IPS DF 4.7 (cell line): Measurements from ENCODE around the gene MEPCE.
"Not testable (repeated sequence)": the region's sequence is repeated elsewhere in the genome, so short reads cannot be mapped to it uniquely, and the experiment has no call there.

Experiments
- DNase-seq: peaks from one replicate; pipeline ENCODE4 v3.0.0-alpha.2; 2013; ENCODE audit warnings: low spot score; ENCODE audit errors: extremely low read depth

The MEPCE gene, protein sequence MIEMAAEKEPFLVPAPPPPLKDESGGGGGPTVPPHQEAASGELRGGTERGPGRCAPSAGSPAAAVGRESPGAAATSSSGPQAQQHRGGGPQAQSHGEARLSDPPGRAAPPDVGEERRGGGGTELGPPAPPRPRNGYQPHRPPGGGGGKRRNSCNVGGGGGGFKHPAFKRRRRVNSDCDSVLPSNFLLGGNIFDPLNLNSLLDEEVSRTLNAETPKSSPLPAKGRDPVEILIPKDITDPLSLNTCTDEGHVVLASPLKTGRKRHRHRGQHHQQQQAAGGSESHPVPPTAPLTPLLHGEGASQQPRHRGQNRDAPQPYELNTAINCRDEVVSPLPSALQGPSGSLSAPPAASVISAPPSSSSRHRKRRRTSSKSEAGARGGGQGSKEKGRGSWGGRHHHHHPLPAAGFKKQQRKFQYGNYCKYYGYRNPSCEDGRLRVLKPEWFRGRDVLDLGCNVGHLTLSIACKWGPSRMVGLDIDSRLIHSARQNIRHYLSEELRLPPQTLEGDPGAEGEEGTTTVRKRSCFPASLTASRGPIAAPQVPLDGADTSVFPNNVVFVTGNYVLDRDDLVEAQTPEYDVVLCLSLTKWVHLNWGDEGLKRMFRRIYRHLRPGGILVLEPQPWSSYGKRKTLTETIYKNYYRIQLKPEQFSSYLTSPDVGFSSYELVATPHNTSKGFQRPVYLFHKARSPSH

DNA sequence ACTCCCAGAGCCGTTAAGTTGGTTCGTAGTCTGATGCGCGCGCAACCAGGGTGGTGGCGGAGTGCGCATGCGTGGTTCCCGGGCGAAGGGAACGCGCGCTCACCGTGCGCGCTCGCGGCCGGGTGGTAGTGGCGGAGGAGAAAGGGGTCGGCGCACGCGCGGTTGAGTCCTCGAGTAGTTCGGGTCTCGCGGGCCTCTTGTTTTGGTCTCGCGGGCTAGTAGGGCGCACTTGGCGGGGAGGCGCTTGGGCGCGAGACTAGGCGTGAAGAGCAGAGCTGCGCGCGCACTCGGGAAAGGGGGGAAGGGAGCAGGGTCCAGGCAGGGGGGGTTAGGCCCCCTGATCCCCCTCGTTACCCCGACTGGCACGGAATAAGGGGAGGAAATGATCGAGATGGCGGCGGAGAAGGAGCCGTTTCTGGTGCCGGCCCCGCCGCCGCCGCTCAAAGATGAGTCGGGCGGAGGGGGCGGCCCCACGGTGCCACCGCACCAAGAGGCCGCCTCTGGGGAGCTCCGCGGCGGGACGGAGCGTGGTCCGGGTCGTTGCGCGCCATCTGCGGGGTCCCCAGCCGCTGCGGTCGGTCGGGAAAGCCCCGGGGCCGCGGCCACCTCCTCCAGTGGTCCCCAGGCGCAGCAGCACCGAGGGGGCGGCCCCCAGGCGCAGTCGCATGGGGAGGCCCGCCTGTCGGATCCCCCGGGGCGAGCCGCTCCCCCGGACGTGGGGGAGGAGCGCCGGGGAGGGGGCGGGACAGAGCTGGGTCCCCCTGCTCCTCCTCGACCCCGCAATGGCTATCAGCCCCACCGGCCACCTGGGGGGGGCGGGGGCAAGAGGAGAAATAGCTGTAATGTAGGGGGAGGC is at the start of gene MEPCE:
Gene MEPCE, plus strand, starts transcription at position 195 of the 856 bp plus-strand sequence. Its CDS starts 188 bp downstream, at position 383.
- no peak for DNase-seq

DNA sequence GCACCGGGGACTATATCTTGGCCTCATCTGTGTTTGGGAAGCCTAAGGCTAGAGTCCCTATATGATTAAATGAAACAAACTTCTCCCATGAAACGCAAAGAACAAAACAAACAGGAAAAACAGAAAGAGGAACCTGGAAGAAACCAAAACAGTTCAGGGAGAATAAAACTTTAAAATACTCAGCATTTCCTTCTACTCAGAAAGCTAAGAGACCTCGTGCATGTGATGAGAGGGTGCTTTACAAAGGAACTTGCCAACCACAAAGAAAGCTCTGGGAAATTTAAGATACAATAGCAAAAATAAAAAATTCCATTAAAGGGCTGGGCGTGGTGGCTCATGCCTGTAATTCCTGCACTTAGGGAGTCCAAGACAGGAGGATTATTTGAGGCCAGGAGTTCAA is 49.4 kb upstream of the MEPCE start:
- no peak for DNase-seq

DNA sequence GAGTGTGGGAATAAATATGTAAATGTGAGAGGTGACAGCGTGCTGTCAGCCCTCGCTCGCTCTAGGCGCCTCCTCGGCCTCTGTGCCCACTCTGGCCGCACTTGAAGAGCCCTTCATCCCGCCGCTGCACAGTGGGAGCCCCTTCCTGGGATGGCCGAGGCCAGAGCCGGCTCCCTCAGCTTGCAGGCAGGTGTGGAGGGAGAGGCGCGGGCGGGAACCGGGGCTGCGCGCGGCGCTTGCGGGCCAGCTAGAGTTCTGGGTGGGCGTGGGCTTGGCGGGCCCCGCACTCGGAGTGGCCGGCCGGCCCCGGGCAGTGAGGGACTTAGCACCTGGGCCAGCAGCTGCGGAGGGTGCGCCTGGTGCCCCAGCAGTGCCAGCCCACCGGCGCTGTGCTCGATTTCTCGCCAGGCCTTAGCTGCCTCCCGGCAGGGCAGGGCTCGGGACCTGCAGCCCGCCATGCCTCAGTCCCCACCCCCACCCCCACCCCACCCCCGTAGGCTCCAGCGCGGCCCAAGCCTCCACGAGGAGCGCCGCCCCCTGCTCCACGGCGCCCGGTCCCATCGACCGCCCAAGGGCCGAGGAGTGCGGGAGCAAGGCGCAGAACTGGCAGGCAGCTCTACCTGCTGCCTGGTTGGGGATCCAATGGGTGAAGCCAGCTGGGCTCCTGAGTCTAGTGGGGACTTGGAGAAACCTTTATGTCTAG is 47.9 kb upstream of the MEPCE start:
- not testable (repeated sequence) for DNase-seq

DNA sequence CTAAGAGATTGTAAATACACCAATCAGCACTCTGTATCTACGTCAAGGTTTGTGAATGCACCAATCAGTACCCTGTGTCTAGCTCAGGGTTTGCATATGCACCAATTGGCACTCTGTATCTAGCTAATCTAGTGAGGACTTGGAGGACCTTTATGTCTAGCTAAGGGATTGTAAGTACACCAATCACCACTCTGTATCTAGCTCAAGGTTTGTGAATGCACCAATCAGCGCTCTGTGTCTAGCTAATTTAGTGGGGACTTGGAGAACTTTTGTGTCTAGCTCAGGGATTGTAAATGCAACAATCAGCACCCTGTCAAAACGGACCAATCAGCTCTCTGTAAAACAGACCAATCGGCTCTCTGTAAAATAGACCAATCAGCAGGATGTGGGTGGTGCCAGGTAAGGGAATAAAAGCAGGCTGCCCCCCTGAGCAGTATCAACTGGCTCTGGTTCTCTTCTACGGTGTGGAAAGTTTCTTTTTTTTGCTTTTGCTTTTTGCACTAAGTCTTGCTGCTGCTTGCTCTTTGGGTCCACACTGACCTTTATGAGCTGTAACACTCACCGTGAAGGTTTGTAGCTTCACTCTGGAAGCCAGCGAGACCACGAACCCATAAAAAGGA is 47.3 kb upstream of the MEPCE start:
- not testable (repeated sequence) for DNase-seq

DNA sequence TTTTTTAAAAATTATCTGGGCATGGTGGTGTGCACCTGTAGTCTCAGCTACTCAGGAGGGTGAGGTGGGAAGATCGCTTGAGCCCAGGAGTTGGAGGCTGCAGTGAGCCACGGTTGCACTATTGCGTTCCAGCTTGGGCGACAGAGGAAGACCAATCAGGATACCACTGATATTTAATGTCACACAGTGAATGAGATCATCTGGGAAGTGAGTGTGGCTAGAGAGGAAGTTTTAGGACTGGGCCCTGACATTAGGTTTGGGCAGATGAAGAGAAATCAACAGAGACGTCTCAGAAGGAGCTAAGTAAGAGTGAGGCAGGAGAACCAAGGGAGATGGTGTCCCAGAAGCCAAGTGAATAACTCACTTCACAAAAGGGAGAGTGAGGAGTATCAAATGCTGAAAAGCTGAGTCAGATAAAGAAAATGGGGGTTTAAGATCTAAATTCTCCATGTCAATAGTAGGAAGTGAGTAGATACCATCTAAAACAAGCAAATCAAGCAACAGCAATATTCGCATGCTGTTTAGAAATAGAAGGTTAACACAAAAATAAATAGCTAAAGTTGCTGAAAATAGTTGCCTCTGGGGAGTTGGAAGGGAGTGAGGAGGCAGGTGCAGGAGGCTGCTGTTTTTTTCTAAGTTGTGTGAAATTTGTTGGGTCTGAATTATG is 44.9 kb upstream of the MEPCE start:
- no peak for DNase-seq

DNA sequence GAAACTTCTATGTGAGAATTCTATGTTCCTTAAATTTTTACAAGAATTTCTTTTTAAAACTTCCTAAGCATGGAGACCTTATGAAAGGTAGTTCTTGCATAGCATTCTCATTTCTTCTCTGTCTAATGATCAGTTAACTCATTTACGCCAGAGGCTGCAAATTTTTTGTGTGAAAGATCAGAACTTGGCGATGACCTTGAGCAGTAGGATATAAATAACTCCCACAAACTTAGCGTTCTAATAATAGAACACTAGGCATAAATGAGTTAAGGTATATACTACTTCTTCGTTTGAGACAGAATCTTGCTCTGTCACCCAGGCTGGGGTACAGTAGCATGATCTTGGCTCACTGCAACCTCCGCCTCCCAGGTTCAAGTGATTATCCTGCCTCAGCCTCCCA is 42.7 kb upstream of the MEPCE start:
- DNase-seq, result no peak

DNA sequence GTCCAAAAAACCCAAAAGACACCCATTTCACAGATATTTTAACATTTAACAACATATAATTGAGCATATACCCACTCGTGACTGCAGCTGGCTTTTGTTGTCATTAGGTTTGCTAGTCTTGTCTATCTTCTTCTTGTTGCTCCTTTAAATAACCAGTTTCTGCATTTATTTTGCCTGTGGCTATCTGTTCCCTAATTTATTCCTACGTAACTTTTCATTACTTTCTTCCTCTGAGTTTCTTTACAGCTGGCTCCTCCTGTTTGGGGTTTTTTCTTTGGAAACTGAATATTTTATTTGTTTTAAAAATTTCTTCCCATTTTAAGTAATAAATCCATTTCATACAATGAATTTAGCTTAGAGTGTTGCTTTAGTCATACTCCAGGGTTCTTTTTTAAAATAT is 41.9 kb upstream of the MEPCE start:
- no peak for DNase-seq

DNA sequence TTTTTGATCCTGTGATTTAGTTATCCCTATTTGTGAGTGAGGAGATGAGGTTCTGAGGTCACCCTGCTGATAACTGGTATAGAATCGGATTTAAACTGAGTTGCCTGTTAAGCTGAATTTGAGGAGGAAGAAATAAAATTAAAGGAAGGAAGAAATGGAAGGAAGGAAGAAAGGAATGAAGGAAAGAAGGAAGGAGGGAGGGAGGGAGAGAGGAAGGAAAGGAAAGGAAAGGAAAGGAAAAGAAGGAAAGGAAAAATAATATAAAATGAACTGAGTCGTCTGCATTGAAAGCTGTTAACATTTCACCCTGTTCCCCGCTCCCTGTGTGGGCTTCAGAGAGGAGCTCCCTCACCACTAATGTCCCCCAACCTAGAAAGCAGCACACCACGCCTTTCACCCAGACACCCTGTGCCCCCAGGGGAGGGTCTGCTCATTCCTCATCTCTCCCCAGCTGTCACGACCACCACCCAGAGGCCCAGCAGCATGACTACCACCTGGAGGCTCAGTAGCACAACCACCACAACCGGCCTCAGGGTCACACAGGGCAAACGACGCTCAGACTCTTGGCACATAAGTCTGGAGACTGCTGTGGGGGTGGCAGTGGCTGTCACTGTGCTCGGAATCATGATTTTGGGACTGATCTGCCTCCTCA is 40.1 kb upstream of the MEPCE start:
- DNase-seq, result no peak

DNA sequence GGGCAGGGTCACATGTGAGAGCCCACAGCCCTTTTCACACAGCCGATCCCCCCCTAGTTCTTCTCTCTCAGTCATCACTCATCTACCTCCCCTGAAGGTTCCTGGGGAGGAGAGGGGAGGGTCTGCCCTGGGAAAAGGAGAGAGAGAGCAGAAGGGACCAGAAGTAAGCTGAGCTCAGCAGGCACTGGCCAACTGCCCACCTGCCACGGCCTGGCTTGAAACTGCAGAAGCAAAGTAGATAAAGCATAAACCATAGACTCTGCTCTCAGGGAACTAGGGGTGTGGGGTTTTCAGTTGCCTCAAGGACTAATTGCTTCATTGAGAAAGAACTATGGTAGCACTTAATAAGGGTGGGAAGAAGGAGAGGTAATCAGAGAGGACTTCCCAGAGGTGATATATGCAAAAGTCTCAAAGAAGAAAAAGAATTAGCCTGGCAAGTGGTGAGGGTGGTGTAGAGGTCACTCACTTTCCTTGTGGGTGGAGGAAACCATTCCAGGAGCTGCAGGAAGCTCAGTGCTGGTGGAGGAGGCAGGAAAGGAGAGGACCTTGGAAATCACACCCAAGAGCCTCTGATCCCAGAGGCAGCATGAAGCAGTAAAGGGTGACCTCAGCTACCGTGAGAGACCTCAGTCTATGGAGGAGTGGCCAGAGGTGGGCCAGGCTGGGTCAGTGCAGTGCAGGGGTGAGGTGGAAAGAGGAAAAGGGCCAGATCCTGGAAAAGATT is 39.2 kb upstream of the MEPCE start:
- no peak for DNase-seq

DNA sequence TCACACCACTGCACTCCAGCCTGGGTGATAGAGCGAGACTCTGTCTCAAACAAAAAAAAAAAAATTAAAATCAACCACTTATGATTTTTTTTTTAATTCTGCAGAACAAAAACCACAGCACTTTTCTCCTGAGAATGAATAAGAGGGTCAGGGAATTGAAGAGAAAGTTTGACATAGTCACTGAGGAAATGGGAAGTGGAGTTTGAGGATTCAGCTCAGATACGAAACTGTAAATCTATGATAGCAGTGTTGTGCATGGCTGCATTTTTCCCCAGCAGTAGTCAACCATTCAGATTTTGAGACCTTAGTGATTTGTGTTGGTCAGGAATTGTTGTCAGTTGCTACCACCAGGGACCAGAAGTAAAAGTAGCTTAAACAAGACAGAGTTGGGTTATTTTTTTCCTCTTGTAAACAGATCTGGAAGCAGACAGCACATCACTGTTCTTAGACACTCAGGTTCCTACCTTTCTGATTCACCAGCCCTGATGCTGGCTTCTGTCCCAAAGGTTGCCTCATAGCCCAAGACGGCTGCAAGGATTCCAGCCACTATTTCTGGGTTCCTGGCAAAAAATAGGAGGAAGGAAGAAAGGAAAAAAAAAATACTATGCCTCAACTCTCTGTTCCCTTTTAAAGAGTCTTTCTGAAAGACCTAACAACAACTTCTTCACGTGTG is 36.3 kb upstream of the MEPCE start:
- DNase-seq, result no peak

DNA sequence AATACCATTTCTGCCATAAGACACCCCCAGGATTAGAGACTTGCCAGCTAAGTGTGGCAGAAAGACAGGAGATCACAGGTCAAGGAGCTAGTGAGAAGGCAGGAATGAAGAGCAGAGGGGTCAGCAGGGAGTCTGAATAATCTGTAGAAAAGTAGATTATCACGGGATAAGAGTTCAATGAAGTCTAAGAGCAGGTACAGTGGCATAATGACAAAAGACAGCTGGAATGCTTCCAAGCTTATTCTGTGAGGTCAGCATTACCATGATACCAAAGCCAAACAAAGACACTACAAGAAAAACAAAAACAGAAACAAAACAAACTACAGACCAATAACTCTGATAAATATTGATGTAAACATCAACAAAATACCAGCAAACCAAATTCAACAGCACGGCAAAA is 35.6 kb upstream of the MEPCE start:
- DNase-seq, result no peak

DNA sequence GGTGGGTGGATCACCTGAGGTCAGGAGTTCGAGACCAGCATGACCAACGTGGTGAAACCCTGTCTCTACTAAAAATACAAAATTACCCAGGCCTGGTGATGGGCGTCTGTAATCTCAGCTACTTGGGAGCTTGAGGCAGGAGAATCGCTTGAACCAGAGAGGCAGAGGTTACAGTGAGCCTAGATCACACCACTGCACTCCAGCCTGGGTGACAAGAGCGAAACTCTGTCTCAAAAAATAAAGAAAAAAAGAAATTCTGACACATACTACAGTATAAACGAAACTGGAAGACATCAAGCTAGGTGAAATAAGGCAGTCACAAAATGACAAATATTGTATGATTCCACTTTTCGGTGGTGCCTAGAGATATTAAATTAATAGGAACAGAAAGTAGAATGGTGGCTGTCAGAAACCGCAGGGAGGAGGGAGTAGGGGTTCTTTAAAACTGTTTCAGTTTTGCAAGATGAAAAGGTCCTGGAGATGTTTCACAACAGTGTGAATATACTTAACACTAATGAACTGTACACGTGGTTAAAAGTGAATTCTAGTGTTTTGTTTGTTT is 33.1 kb upstream of the MEPCE start:
- no peak for DNase-seq

DNA sequence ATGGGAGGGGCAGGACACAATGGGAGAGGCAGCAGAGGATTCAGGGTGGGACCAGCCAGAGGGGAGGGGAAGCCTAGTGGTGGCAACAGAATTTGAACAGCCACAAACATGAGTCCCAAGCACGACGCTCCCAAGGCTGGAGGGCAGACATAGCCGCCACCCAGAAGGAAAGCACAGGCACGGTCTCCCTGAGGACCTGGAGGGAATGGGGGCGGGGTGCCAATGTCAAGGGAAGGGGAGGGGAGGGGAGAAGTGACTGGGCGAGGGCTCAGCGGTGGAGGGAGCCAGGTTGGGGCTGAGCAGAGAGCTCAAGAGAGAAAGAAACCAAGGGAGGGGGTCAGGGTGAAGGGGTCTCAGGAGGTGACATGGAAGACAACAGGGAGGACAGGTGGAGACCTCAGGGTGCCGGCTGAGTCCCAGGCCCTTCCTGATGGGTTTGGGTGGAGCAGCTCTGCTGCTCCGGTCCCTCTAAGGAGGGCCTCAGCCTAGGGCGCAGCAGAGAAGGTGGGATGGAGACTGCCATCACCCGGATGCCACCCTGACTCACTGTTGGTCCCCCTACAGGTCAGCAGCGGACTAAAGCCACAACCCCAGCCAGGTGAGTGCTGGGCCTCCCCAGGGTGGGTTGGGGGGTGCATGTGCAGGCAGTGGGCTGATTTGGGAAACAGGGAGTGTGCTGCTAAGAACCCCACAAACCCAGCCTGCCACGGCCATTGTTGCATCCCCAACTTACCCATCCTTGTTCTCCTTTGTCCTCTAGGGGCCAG is 32.1 kb upstream of the MEPCE start:
- DNase-seq, result no peak

DNA sequence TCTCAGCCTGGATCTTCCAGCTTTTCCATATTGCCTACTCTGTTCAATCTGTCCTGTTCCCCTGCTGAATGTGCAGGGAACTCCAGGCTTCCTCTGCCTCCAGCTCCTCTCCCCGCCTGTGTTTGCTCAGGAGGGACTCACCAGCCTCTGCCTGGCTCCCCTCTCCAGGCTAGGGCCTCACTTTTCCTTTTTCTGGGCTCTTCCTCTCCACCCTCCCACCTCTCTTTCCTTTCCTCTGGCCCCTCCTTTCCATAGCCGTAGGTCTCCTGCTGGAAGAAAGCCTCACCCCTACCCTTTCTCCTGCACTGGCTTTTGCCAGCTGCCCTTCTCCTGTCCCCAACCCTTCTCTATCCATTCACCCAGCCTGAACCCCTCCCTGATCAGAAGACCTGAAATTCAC is 31.4 kb upstream of the MEPCE start:
- DNase-seq, result no peak

DNA sequence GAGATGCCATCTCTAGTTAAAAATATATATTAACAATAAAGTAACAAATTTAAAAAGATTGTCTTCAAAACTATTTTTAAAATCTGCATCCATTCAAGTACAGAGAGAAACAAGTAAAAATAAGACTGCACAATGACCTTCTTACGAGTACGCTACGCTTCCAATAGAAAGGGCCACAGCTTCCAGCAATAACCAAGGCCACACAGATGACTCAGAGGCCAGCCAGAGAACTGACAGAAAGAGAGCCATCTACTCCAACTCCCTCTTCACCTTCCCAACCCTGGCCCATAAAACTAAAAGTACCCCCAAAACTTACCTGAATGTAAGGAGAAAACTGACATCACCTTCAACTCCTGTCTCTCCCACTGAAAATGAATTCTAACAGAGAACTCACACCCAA is 29.6 kb upstream of the MEPCE start:
- DNase-seq, result no peak

DNA sequence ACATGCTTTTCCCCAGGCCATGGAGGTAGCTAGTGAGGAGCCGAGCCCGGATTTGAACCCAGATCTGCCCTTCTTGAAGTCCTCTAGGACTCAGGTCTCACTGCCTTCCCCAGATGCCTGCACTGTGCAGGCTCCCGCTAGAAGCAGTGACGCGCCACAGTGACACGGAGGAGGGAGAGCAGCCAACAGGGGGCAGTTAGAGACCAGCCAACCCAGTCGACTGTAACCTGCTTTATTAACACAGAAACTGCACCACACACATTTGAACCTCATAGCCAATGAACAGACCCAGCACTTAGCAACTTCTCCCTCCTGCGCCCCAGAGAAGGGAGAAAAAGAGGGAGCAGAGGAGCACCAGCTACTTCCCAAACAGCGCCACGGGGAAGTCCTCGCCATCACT is 29.0 kb upstream of the MEPCE start:
- no peak for DNase-seq

DNA sequence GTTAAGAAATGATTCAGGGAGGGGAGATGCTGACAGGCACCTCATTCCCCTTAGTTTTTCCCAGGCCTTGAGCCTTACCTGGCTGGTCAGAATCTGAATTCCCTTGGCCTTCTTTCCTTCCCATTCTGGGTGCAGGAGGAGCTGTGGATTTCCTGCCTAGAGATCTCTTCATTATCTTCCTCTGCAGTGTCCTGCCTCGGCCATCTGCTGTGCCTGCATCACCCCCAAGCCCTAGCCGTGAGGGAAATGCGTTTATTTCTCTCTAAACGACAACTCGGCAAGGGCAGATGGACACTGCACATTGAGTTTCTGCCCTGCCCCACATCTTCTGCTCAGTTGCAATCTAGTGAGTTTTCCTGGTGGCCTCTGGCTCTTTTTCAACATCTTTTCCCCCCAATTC is 27.8 kb upstream of the MEPCE start:
- no peak for DNase-seq

DNA sequence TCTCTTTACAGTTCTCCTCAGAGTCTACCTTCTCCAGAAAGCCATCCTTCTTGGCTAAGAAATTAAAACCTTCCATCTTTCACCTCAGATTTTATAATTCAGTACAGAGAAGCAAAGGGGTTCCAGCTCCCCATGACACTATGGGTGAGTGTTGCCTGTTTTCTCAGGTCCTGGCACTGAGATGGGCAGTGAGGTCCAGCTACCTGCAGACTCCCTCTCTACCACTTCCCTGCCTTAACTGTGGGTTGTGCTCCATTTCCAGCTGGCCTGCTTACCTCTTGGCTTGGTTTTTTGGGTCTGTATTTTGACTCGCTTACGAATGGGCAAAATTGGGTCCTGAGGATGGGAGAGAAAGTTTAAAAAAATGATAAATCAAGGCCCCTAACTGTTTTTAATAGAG is 27.4 kb upstream of the MEPCE start:
- no peak for DNase-seq
